ENCODE measurements around the gene IFT27.

IFT27 gene

DNA sequence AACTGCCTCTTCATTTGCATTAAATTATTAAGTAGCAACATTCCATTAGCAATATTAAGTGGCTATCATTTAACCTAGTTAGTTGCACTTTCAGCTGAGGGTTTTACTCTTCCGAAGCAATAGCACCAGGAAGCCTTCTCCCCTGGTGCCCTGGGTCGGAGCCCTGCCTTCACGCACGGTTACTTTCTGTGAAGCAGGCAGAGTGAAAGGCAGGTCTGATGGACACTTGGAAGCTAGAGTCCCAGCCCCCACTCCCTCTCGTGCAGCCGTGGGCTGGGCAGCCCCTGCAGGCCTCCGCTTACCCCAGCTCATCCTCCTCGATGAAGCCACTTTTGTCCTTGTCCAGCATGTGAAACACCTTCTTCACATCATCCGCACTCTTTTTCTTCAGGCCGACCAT, 38.9 kb upstream of the IFT27 start:
- peaks cover 32 to 49% of the 10 kb centered on the region in 2 donors for H3K27me3 ChIP-seq (ENCODE audit: control insufficient read depth in 1 of 2, insufficient read depth in 2 of 2, low read length in 2 of 2)
- no peak overlapping the region for H3K9ac ChIP-seq (ENCODE audit: low read length)

DNA sequence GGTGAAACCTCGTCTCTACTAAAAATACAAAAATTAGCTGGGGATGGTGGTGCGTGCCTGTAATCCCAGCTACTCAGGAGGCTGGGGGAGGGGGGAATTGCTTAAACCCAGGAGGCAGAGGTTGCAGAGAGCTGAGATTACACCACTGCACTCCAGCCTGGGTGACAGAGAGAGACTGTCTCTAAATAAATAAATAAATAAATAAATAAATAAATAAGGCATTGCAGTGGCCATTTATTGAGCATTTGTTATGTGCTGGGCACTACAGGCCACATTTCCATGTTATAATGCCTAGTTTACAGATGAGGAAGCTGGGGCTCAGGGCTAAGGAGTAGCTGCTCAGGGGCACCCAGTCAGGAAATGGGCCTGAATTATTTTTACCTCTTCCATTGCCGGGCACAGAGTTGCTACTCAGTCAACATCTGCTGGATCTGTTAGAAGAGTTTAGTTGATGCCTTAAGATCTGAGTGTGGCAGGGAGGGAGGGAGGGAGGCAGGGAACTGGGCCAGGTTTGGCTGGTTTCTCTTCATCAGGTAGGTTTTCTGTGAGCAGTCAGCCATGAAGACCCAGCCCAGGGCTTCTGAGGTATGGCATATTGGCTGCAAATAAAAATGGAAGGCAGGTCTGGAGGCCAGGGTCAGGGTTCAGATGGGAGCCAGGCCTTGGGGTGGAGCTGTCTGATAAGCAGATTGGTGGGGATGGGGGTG, 35.3 kb upstream of the IFT27 start:
- Histone ChIP-seq H3K4me1 (ENCODE audit: insufficient read depth, low read length) (peaks cover 1% of the 10 kb centered on the region), H3K9ac (ENCODE audit: low read length) (no peak overlapping the region), H3K27ac (ENCODE audit: low read depth, low read length) (no peak overlapping the region), H3K9me3 (ENCODE audit: low read length) (no peaks in the 10 kb centered on the region), H3K36me3 (ENCODE audit: insufficient read depth, low read length) (no peaks in the 10 kb centered on the region), H3K4me3 (ENCODE audit: low read depth in 1 of 2, low read length in 2 of 2) (no peak overlapping the region), H3K27me3 (ENCODE audit: control insufficient read depth in 1 of 2, insufficient read depth in 2 of 2, low read length in 2 of 2) (peaks cover 13 to 14% of the 10 kb centered on the region in 2 donors)

More for the DNA sequence above, 38.9 kb upstream of the IFT27 start:
- H3K9me3 ChIP-seq (ENCODE audit: low read length), result no peaks in the 10 kb centered on the region
- H3K4me3 ChIP-seq (ENCODE audit: low read depth in 1 of 2, low read length in 2 of 2), result no peak overlapping the region
- peaks cover 6% of the 10 kb centered on the region for H3K4me1 ChIP-seq (ENCODE audit: insufficient read depth, low read length)
- H3K36me3 ChIP-seq (ENCODE audit: insufficient read depth, low read length), result no peaks in the 10 kb centered on the region
- no peak overlapping the region for H3K27ac ChIP-seq (ENCODE audit: low read depth, low read length)

DNA sequence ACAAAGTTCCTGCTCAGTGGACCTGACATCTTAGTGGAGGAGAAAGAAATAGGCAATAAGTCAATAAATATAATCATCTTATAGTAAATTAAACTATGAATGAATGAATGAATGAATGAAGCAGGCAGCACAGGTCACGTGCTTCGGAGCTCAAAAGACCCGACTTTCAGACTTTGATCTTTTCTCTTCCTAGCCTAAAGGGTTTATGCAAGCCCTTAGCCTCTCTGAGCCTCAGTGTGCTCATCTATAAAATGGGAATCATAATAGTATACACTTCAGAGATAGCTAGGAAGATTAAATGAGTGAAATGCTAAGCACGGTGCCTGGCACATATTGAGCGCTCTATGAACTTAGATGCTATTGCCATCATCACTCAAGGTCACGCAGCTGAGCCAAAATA, 33.4 kb upstream of the IFT27 start:
- Histone ChIP-seq H3K9me3 (ENCODE audit: low read length) (no peaks in the 10 kb centered on the region), H3K27me3 (ENCODE audit: control insufficient read depth in 1 of 2, insufficient read depth in 2 of 2, low read length in 2 of 2) (peaks cover 0 to 4% of the 10 kb centered on the region in 2 donors), H3K36me3 (ENCODE audit: insufficient read depth, low read length) (no peaks in the 10 kb centered on the region), H3K27ac (ENCODE audit: low read depth, low read length) (no peak overlapping the region), H3K9ac (ENCODE audit: low read length) (no peak overlapping the region), H3K4me1 (ENCODE audit: insufficient read depth, low read length) (no peaks in the 10 kb centered on the region), H3K4me3 (ENCODE audit: low read depth in 1 of 2, low read length in 2 of 2) (no peak overlapping the region)

DNA sequence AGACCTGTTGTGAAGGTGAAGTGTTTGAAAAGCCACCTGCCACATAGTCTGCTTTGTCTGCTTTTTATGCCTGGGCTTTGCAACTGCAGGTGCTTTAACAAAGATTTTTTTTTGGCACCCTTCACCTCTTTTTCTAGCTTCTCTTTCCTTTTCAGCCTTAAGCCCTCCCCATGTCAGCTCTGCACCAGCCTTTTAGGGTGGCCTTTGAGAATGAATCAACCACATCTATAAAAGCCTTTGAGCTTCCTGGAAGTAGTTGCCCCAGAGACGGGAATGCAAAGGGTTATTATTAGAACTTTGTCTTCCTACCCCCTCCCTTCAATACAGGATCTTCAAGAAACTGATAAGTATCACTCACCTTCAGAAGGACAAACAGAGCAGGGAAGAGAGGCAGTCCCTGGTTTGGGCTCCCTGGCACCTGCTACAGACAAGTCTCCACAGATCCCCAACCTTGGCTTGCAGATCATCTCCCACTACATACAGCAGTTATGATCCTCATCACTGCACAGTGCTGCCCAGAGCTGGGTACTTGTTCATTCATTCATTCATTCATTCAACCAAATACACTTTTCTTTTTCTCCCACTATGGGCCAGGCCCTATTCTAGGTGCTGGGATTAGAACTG, 32.9 kb upstream of the IFT27 start:
- Histone ChIP-seq H3K4me1 (ENCODE audit: insufficient read depth, low read length) (no peaks in the 10 kb centered on the region), H3K36me3 (ENCODE audit: insufficient read depth, low read length) (no peaks in the 10 kb centered on the region), H3K9me3 (ENCODE audit: low read length) (no peaks in the 10 kb centered on the region), H3K27ac (ENCODE audit: low read depth, low read length) (no peak overlapping the region), H3K4me3 (ENCODE audit: low read depth in 1 of 2, low read length in 2 of 2) (no peak overlapping the region), H3K27me3 (ENCODE audit: control insufficient read depth in 1 of 2, insufficient read depth in 2 of 2, low read length in 2 of 2) (peaks cover 0 to 4% of the 10 kb centered on the region in 2 donors), H3K9ac (ENCODE audit: low read length) (no peak overlapping the region)

DNA sequence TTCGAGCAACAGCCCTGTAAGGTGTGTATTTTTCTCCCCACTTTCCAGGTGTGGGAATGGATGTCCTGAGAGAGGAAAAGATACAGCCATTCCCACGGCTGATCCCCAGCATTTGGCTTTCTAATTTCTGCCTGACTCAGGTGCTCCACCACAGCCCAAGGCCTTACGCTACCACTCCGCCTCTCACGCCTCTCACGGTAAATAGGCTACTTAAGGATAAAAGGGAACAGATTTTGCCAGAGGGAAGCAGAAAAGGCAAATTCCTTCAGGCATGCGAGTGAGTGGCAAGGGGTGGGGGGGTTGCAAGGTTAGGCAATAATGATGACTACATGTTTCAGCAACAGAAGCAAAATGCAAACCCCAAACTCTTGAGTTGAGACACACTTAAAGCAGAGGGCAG, 31.7 kb upstream of the IFT27 start:
- Histone ChIP-seq H3K36me3 (ENCODE audit: insufficient read depth, low read length) (no peaks in the 10 kb centered on the region), H3K4me1 (ENCODE audit: insufficient read depth, low read length) (no peaks in the 10 kb centered on the region), H3K27ac (ENCODE audit: low read depth, low read length) (no peak overlapping the region), H3K27me3 (ENCODE audit: control insufficient read depth in 1 of 2, insufficient read depth in 2 of 2, low read length in 2 of 2) (peaks cover 0 to 4% of the 10 kb centered on the region in 2 donors), H3K9ac (ENCODE audit: low read length) (no peak overlapping the region), H3K4me3 (ENCODE audit: low read depth in 1 of 2, low read length in 2 of 2) (no peak overlapping the region), H3K9me3 (ENCODE audit: low read length) (no peaks in the 10 kb centered on the region)

DNA sequence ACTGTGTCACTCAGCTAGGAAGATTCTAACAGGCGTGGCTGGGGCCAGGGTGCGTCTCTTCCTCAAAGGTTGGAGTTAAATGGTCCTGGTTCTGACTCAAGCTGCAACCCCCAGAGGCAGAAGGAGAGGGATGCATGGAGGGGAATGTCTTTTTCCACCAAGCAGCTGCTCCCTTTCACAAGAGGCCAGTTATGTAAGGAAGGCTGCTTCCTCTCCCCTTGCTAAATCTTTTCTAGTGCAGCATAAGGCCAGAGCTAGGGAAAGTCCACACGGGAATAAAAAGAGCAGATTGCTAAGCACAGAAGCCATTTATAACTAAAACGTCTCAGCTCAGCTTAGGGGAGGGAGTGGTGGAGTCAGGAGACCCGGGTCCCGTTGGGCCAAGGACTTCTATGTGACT, 30.9 kb upstream of the IFT27 start:
- Histone ChIP-seq H3K9ac (ENCODE audit: low read length) (no peak overlapping the region), H3K36me3 (ENCODE audit: insufficient read depth, low read length) (no peaks in the 10 kb centered on the region), H3K4me3 (ENCODE audit: low read depth in 1 of 2, low read length in 2 of 2) (no peak overlapping the region), H3K27me3 (ENCODE audit: control insufficient read depth in 1 of 2, insufficient read depth in 2 of 2, low read length in 2 of 2) (no peaks in the 10 kb centered on the region), H3K4me1 (ENCODE audit: insufficient read depth, low read length) (no peaks in the 10 kb centered on the region), H3K9me3 (ENCODE audit: low read length) (no peaks in the 10 kb centered on the region), H3K27ac (ENCODE audit: low read depth, low read length) (no peak overlapping the region)

DNA sequence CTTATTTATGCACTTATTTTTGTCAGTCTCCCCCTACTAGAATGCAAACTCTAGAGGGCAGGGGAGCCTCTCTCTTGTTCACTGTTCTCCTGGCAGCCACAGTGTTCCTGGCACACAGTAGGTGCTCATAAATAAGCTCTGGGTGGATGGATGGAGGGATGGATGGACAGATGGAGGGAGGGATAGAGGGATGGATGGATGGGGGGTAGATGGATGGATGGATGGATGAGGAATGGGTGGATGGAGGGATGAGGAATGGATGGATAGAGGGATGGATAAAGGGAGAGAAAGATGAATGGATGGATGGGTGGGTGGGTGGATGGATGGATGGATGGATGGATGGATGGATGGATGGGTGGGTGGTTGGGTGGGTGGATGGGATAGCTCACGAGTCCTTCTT, 27.4 kb upstream of the IFT27 start:
- H3K27me3 ChIP-seq (ENCODE audit: control insufficient read depth in 1 of 2, insufficient read depth in 2 of 2, low read length in 2 of 2), result no peaks in the 10 kb centered on the region
- H3K4me3 ChIP-seq (ENCODE audit: low read depth in 1 of 2, low read length in 2 of 2), result no peak overlapping the region
- no peak overlapping the region for H3K27ac ChIP-seq (ENCODE audit: low read depth, low read length)
- H3K4me1 ChIP-seq (ENCODE audit: insufficient read depth, low read length), result no peaks in the 10 kb centered on the region
- no peaks in the 10 kb centered on the region for H3K9me3 ChIP-seq (ENCODE audit: low read length)
- no peaks in the 10 kb centered on the region for H3K36me3 ChIP-seq (ENCODE audit: insufficient read depth, low read length)
- H3K9ac ChIP-seq (ENCODE audit: low read length), result no peak overlapping the region

DNA sequence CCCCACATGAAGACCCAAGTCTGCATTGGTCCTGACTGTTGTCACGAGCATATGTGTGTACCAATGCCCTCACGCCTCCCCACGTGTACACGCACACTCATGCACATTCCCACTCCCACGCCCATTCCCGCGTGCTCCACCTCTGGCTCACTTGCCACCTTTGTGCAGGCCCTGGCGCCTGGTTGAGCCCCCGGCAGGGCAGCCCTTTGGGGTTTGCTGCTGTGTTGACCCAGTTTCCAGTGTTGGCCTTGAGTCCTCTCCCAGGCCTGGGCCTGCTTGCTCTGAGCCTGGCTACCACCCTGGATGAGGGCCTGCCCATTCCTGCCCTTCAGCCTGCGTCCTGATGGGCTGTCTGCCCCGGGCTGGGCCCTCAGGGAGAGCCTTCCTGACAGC, 22.8 kb upstream of the IFT27 start:
- no peak overlapping the region for H3K9ac ChIP-seq (ENCODE audit: low read length)
- H3K4me3 ChIP-seq (ENCODE audit: low read depth in 1 of 2, low read length in 2 of 2), result no peak overlapping the region
- no peaks in the 10 kb centered on the region for H3K27me3 ChIP-seq (ENCODE audit: control insufficient read depth in 1 of 2, insufficient read depth in 2 of 2, low read length in 2 of 2)
- H3K9me3 ChIP-seq (ENCODE audit: low read length), result no peaks in the 10 kb centered on the region
- no peak overlapping the region for H3K27ac ChIP-seq (ENCODE audit: low read depth, low read length)
- no peaks in the 10 kb centered on the region for H3K36me3 ChIP-seq (ENCODE audit: insufficient read depth, low read length)
- H3K4me1 ChIP-seq (ENCODE audit: insufficient read depth, low read length), result no peaks in the 10 kb centered on the region

DNA sequence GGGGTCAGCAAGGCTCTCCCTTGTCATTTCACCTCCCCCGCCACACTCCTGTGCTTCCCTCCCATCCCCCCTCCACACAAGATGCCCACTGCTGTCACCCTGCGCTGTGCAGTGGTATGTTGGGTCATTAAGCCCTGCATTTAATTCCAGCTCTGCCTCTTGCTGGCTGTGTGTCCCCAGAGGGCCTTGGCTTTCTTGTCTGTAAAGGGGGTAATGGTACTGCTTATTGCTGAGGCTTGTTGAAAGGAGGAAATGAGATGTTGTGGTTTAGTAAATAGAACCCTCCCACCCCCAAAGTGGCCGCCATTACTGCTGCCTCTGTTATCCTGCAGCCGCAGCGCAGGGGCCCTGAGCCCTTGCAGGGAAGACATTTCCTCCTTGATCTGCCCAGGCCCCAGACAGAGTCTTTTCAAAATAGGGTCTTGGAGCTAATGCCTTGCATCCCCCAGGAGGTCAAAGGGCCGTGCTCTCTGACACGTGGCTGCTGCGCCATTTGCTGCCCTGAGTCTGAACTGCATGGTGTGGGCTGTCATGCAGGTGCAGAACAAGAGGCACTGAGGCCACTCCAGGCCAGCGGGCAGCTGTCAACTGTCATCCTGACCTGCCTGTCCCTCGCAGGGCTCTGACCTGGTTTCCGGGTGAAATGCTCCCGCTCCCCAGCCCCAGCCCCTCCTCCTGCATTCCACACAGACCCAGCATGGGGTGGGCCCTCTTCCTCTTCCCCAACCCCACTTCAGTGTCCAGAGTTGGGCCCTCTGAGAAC, 22.2 kb upstream of the IFT27 start:
- no peaks in the 10 kb centered on the region for H3K27me3 ChIP-seq (ENCODE audit: control insufficient read depth in 1 of 2, insufficient read depth in 2 of 2, low read length in 2 of 2)
- H3K9ac ChIP-seq (ENCODE audit: low read length), result no peak overlapping the region
- H3K4me1 ChIP-seq (ENCODE audit: insufficient read depth, low read length), result no peaks in the 10 kb centered on the region
- no peaks in the 10 kb centered on the region for H3K9me3 ChIP-seq (ENCODE audit: low read length)
- no peaks in the 10 kb centered on the region for H3K36me3 ChIP-seq (ENCODE audit: insufficient read depth, low read length)
- no peak overlapping the region for H3K4me3 ChIP-seq (ENCODE audit: low read depth in 1 of 2, low read length in 2 of 2)
- no peak overlapping the region for H3K27ac ChIP-seq (ENCODE audit: low read depth, low read length)

DNA sequence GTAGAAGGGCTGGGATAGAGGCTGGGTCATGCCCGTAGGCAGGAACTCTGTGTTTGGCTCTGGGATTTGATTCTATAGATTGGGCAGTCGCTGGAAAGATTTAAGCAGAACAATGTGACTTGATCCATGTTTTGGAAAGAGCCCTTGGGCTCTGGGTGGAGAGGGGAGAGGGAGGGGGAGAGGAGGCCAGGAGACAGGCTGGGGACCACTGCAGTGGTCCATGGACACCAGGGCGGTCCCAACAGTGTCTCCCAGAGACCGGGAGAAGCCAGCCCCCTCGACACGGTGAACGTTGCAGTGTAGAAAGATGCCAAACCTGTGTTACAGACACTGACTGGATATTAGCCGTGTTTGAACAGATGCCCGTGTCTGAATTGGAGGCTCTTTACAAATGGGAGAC, 21.5 kb upstream of the IFT27 start:
- no peak overlapping the region for H3K4me3 ChIP-seq (ENCODE audit: low read depth in 1 of 2, low read length in 2 of 2)
- H3K27ac ChIP-seq (ENCODE audit: low read depth, low read length), result no peak overlapping the region
- no peaks in the 10 kb centered on the region for H3K9me3 ChIP-seq (ENCODE audit: low read length)
- no peak overlapping the region for H3K9ac ChIP-seq (ENCODE audit: low read length)
- no peaks in the 10 kb centered on the region for H3K36me3 ChIP-seq (ENCODE audit: insufficient read depth, low read length)
- H3K27me3 ChIP-seq (ENCODE audit: control insufficient read depth in 1 of 2, insufficient read depth in 2 of 2, low read length in 2 of 2), result no peaks in the 10 kb centered on the region
- no peaks in the 10 kb centered on the region for H3K4me1 ChIP-seq (ENCODE audit: insufficient read depth, low read length)

DNA sequence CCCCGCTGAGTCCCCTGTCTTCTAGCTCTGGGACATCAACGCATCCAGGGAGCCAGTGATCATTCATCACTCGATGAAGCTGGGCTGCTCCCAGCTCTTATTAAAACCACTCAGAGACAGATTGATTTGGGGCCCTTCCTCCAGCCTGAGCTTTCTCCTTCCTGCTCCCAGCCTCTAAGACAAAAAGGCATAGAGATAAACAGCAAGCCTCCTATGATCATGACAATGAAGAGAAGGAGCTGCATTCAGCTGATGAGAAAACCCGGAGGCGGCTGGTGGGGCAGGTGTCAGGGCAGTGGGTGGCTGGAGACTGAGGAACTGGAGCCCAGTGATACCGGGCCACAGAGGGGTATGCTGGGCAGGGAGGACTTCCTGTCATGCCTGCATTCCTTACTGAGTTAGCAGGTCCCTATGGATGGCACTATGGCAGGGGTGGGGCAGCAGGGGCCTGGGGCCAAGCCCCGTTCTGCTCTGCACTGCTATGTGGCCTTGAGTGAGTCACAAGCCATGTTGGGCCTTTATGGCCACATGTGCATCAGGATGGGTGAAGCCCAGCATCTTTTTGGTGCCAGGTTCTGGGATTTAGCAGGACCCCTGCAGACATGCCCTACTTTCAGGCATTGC, 20.7 kb upstream of the IFT27 start:
- no peaks in the 10 kb centered on the region for H3K9me3 ChIP-seq (ENCODE audit: low read length)
- no peak overlapping the region for H3K9ac ChIP-seq (ENCODE audit: low read length)
- no peaks in the 10 kb centered on the region for H3K36me3 ChIP-seq (ENCODE audit: insufficient read depth, low read length)
- H3K27me3 ChIP-seq (ENCODE audit: control insufficient read depth in 1 of 2, insufficient read depth in 2 of 2, low read length in 2 of 2), result no peaks in the 10 kb centered on the region
- no peak overlapping the region for H3K4me3 ChIP-seq (ENCODE audit: low read depth in 1 of 2, low read length in 2 of 2)
- H3K27ac ChIP-seq (ENCODE audit: low read depth, low read length), result no peak overlapping the region
- H3K4me1 ChIP-seq (ENCODE audit: insufficient read depth, low read length), result no peaks in the 10 kb centered on the region

Measured in muscle layer of colon (tissue), 2 donors.